ENCODE results near the gene IGIP.
A peak's percentile ranks its signal among the peaks of the same experiment; 100 is the strongest.
"Not testable (repeated sequence)": the region's sequence is repeated elsewhere in the genome, so short reads cannot be mapped to it uniquely, and the experiment has no call there.

The IGIP gene

DNA sequence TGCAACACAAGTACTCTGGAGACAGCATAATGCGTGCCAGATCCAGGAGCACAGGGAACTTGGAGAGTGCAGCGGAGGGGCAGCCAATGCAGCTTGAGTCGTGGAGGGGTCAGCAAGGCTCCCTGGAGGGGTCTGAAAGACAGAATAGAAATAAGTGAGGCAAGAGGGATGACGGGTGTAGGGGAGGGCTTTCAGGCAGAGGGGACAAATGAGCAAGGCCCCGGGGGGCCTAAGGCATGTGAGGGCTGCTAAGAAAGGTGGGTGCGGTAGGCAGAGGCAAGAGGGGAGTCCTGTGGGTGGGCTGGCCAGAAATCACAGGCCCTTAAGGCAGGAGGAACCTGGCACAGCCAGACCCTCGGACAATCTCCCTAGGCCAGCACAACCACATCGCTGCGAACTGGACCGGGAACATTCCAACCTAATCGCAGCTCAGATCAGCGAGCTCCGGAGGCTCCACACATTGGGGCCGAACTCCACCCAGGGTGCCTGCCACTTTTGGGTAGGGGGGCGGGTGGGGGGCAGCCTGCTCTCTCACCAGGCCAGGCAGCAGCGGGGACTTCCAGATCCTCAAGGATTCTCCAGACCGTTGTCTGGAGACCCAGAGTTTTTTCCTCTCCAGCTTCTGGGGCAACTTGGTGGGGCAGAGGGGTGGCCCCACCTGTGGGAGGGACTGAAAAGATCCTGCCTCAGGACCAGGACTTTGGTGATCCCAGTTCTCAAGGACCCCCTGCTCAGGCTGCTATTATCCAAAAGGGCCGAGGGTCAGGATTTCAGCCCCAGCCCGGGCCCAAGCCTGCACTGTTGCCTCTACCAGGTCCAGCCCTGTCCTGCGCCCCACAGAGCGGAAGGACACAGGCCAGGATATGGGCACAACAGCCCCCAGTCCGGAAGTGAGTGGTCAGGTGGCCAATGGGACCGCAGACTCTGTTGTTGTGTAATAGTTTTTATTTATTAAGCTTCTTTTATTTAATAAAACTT is 26.6 kb downstream of the IGIP start:
- H3K4me3 ChIP-seq (ENCODE audit: low read depth, low read length): no peak overlapping the region
- TF ChIP-seq, protein P1, sequence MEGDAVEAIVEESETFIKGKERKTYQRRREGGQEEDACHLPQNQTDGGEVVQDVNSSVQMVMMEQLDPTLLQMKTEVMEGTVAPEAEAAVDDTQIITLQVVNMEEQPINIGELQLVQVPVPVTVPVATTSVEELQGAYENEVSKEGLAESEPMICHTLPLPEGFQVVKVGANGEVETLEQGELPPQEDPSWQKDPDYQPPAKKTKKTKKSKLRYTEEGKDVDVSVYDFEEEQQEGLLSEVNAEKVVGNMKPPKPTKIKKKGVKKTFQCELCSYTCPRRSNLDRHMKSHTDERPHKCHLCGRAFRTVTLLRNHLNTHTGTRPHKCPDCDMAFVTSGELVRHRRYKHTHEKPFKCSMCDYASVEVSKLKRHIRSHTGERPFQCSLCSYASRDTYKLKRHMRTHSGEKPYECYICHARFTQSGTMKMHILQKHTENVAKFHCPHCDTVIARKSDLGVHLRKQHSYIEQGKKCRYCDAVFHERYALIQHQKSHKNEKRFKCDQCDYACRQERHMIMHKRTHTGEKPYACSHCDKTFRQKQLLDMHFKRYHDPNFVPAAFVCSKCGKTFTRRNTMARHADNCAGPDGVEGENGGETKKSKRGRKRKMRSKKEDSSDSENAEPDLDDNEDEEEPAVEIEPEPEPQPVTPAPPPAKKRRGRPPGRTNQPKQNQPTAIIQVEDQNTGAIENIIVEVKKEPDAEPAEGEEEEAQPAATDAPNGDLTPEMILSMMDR (IDR thresholded peaks at IDR 0.05; ENCODE audit: borderline replicate concordance, insufficient read depth, low read depth, low read length): no peak

DNA sequence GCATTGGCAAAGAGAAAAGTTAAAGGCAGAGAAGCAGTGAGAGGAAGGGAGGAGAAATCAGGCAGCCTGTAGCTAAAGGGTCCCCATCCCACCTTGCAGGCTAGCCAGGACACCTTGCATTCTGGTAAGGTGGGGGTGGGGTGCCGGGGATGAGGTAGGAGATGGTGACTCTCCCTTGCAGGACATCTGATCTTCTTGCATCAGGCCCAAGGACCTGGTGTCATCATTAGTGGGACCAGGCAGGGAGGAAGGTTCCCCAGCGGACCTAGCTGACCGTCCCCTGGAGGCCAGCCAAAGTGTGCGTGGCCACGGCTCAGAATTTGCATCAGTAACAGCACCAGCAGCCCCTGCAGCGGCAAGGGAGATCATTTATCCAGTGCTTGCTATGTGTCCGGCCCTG is 27.5 kb downstream of the IGIP start:
- TF ChIP-seq, protein P1 (IDR thresholded peaks at IDR 0.05; ENCODE audit: borderline replicate concordance, insufficient read depth, low read depth, low read length): no peak
- H3K4me3 ChIP-seq (ENCODE audit: low read depth, low read length): no peak overlapping the region

DNA sequence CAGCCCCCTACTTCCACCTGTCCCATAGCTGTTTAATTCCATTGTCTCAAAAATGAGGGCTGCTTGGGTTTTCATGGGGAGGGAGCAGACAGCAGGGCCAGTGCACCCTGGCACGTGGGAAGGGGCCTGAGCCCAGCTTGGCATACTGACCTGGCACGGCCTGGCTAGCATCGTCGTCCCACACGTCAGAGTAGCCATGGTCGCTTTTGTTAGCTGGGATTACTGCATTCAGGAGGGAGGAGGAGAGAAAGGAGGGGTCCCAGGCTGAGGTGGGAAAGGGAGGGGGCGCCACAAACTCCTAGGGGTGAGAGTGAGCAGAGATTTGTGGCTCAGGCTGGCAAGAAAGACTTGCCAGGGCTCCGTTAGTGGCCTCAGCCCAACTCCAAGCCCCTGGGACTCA is 28.2 kb downstream of the IGIP start:
- TF ChIP-seq, protein P1 (IDR thresholded peaks at IDR 0.05; ENCODE audit: borderline replicate concordance, insufficient read depth, low read depth, low read length): no peak
- H3K4me3 ChIP-seq (ENCODE audit: low read depth, low read length): no peak overlapping the region

DNA sequence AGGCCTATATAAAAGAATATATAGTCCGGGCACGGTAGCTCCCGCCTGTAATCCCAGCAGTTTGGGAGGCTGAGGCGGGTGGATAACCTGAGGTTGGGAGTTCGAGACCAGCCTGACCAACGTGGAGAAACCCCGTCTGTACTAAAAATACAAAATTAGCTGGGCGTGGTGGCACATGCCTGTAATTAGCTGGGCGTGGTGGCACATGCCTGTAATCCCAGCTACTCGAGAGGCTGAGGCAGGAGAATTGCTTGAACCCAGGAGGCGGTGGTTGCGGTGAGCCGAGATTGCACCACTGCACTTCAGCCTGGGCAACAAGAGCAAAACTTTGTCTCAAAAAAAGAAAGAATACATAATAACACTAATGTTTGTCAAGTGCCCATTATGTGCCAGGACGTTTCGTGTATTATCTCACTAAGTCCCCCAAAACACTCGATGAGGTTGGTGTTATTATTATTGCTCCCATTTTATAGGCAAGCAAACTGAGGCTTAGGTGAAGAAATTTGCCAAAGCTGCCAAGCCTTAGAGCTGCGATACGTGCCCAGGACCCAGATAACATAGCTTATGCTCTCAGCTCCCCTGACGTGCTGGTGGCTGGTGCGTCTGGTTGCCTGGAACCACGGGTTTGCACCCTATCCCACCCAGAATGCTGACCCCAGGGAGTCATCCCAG is 29.1 kb downstream of the IGIP start:
- not testable (repeated sequence) for H3K4me3 ChIP-seq (ENCODE audit: low read depth, low read length)

DNA sequence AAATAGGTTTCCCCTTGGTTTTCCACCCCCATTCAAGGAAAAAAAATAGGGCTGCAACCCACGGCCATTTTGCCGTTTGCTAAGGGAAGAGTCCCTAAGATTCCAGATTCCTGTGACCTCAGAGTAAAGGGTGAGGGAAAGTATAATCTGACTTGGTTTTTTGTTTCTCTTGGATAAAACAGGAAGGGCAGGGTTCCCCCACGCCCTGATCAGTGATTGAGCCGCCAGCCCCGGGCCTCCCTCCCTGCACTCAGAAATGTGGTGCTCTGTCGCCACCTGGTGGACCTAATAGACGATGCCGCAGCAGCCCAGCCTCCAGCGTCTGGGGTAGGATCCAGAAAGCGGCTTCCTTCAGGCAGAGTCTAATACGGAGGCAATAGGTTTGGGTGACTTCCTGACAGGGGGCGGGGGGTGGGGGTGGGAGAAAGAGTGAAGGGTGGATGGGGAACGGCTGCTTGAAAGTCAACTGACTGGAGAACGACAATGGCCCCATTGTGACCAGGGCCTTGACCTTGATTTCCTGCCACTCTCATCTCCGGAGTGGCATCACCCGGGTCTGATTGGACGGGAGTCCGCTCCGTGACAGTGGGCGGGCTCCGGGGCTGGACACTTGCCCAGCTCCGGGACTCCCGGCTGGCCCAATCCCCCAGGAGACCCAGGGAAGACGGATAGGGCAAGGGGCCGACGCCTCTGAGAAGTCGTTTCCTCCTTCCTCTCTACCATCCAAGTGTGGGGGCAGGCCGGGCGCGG is 31.5 kb downstream of the IGIP start:
- peak overlapping the region; percentile 50 for H3K4me3 ChIP-seq (ENCODE audit: low read depth, low read length)
- TF ChIP-seq, protein P1 (IDR thresholded peaks at IDR 0.05; ENCODE audit: borderline replicate concordance, insufficient read depth, low read depth, low read length): peak; percentile 82

DNA sequence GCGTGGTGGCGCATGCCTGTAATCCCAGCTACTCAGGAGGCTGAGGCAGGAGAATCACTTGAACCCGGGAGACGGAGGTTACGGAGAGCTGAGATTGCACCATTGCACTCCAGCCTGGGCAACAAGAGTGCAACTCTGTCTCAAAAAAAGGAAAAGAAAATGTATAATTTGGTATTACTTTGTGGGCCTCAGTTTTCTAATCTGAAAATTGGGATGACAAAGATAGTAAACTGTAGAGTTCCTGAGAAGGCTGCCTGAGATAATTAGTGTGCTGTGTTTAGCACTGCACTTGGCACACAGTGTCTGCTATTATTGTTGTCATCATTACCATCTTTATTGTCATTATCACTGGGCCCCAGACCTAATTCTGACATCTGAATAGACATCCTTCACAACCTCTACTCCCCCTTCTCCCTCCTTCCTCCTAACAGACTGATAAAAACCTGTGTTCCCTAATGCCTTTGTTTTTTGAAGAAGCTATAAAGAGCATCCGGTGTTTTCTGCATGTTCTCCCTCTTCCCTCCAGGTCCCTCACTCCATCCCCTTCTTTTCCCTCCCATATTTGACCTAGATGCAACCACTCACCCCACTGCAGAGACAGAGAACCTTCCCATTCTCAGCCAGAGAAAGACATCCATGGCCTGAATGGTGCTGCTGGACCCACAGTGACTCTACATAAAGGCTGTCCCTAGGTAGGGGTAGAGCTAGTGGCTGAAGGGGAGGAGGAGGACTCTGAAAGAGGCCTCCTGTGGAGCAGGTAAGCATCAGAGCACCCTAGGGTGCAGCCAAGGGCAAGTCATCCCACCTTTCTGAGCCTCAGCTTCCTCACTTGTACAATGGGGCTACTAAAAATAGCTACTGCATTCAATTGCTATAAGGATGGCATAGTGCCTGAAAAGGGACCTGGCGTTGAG is 33.5 kb downstream of the IGIP start:
- no peak overlapping the region for H3K4me3 ChIP-seq (ENCODE audit: low read depth, low read length)
- TF ChIP-seq, protein P1 (IDR thresholded peaks at IDR 0.05; ENCODE audit: borderline replicate concordance, insufficient read depth, low read depth, low read length): no peak

All from GM12875 (cell line).